Right atrium auricular region (tissue), 2 donors: Measurements from ENCODE around the gene GGN. TPM values are rescaled to one million over a fixed set of nuclear protein-coding genes. Genes with fewer than 3 reads are reported as not detected.
A peak's percentile ranks its signal among the peaks of the same experiment; 100 is the strongest.

Experiments
- DNase-seq: peaks from one replicate; pipeline ENCODE4 v3.0.0-alpha.2; 2019; ENCODE audit warnings: low spot score
- H3K27ac ChIP-seq, 2 donors: fragments of 200-600 bp; sonication (generic); 1 replicate in 1 of 2; 2 replicates in 1 of 2; pipeline ENCODE4 v1.5.1; 2016 to 2019
- H3K27me3 ChIP-seq, 2 donors: fragments of 200-600 bp; sonication (generic); one replicate each; pipeline versions ENCODE4 v1.5.1 to v1.6.0; 2017 to 2019
- H3K36me3 ChIP-seq: fragments of 200-600 bp; sonication (generic); one replicate; pipeline ENCODE4 v1.5.1; 2016
- H3K4me1 ChIP-seq, 2 donors: fragments of 200-600 bp; sonication (generic); one replicate each; pipeline versions ENCODE4 v1.5.1 to v1.6.0; 2017 to 2019
- H3K4me3 ChIP-seq, 2 donors: fragments of 200-600 bp; sonication (generic); 1 replicate in 1 of 2; 2 replicates in 1 of 2; pipeline ENCODE4 v1.5.1; 2017 to 2019; ENCODE audit warnings: mild to moderate bottlenecking in 1 of 2, moderate library complexity in 1 of 2
- H3K9me3 ChIP-seq, 2 donors: fragments of 200-600 bp; sonication (generic); one replicate each; pipeline ENCODE4 v1.5.1; 2019
- CTCF ChIP-seq, 2 donors: fragments of 200-600 bp; sonication (generic); IDR thresholded peaks; one replicate each; pipeline ENCODE4 v1.5.1; 2019; ENCODE audit warnings: antibody characterized with exemption in 2 of 2
- total RNA-seq, 2 donors: library from RNA; depleted of rRNA; stranded (reverse); fragments of >200 nt; gene quantifications; one replicate each; pipeline ENCODE4 v1.1.0, GENCODE V29; 2016

GGN gene
- total RNA-seq, 2 donors from 2014 or later: 0.37 to 1.3 TPM

GRCh38 chr19:38405276-38405675 is 17.4 kb upstream of the GGN start:
- no peaks in the 10 kb centered on the region for H3K9me3 ChIP-seq
- no peaks in the 10 kb centered on the region for H3K27me3 ChIP-seq
- DNase-seq: no peak
- no peak for TF ChIP-seq CTCF (IDR thresholded peaks at IDR 0.05)
- H3K4me1 ChIP-seq: peaks cover 0 to 8% of the 10 kb centered on the region in 2 donors
- no peak overlapping the region for H3K4me3 ChIP-seq
- peaks cover 3% of the 10 kb centered on the region for H3K36me3 ChIP-seq
- H3K27ac ChIP-seq: no peak overlapping the region

- Histone ChIP-seq H3K9me3 (no peaks in the 10 kb centered on the region), H3K27ac (no peak overlapping the region), H3K36me3 (peaks cover 3% of the 10 kb centered on the region), H3K27me3 (no peaks in the 10 kb centered on the region), H3K4me3 (no peak overlapping the region), H3K4me1 (peaks cover 0 to 8% of the 10 kb centered on the region in 2 donors)
- no peak for DNase-seq
- no peak for TF ChIP-seq CTCF (IDR thresholded peaks at IDR 0.05)
Observed at GRCh38 chr19:38404858-38405257, 17.0 kb upstream of the GGN start.

GRCh38 chr19:38402967-38403674 is 15.3 kb upstream of the GGN start, which contains the start of gene FAM98C:
Gene FAM98C (plus strand): TSS chr19:38403093. CDS start chr19:38403154, 61 bp downstream.
- H3K9me3 ChIP-seq: no peaks in the 10 kb centered on the region
- peak within 1 kb of the TSS; percentile 83 for H3K27ac ChIP-seq
- TF ChIP-seq CTCF (IDR thresholded peaks at IDR 0.05): peak; percentile 97 to 98
- DNase-seq: peak; percentile 98
- H3K27me3 ChIP-seq: peaks cover 0 to 8% of the 10 kb centered on the region in 2 donors
- H3K4me1 ChIP-seq: peaks cover 0 to 8% of the 10 kb centered on the region in 2 donors
- peaks cover 3% of the 10 kb centered on the region for H3K36me3 ChIP-seq
- H3K4me3 ChIP-seq: peak within 1 kb of the TSS; percentile 74 to 90

- peaks cover 0 to 8% of the 10 kb centered on the region in 2 donors for H3K4me1 ChIP-seq
- peaks cover 0 to 8% of the 10 kb centered on the region in 2 donors for H3K27me3 ChIP-seq
- no peak for DNase-seq
- H3K4me3 ChIP-seq: peak overlapping the region; percentile 20 to 90
- H3K27ac ChIP-seq: no peak overlapping the region
- H3K9me3 ChIP-seq: no peaks in the 10 kb centered on the region
- TF ChIP-seq CTCF (IDR thresholded peaks at IDR 0.05): no peak
- peaks cover 3% of the 10 kb centered on the region for H3K36me3 ChIP-seq
Observed at GRCh38 chr19:38402623-38402966, 14.8 kb upstream of the GGN start.

GRCh38 chr19:38401148-38401547 is 13.3 kb upstream of the GGN start:
- TF ChIP-seq CTCF (IDR thresholded peaks at IDR 0.05): no peak
- DNase-seq: no peak
- Histone ChIP-seq H3K27me3 (peaks cover 0 to 12% of the 10 kb centered on the region in 2 donors), H3K4me3 (no peak overlapping the region), H3K27ac (no peak overlapping the region), H3K4me1 (peaks cover 0 to 8% of the 10 kb centered on the region in 2 donors), H3K9me3 (no peaks in the 10 kb centered on the region), H3K36me3 (peaks cover 3% of the 10 kb centered on the region)

- Histone ChIP-seq H3K4me1 (peaks cover 0 to 14% of the 10 kb centered on the region in 2 donors), H3K36me3 (peaks cover under 1% of the 10 kb centered on the region), H3K4me3 (no peak overlapping the region), H3K27me3 (peaks cover 0 to 14% of the 10 kb centered on the region in 2 donors), H3K9me3 (no peaks in the 10 kb centered on the region), H3K27ac (no peak overlapping the region)
- no peak for TF ChIP-seq CTCF (IDR thresholded peaks at IDR 0.05)
- DNase-seq: no peak
Observed at GRCh38 chr19:38400361-38400760, 12.5 kb upstream of the GGN start.
